H1 (cell line): Measurements from ENCODE around the gene IQSEC3.

Experiments used
- ATF3 ChIP-seq: IDR thresholded peaks from 2 replicates; pipeline ENCODE4 v1.6.1; 2011; ENCODE audit warnings: low read depth, mild to moderate bottlenecking, low read length; ENCODE audit not compliant: insufficient read depth
- CTCF ChIP-seq, 3 experiments: IDR thresholded peaks; 1 replicate in 2 of 3; 2 replicates in 1 of 3; pipeline versions ENCODE4 v1.5.1 to v1.6.1; 2011; ENCODE audit warnings: low read length in 3 of 3, mild to moderate bottlenecking in 3 of 3, inconsistent platforms in 2 of 3, low read depth in 1 of 3, moderate library complexity in 1 of 3; ENCODE audit not compliant: insufficient read depth in 1 of 3; ENCODE audit errors: control extremely low read depth in 1 of 3
- EZH2 ChIP-seq: fragments of 200-600 bp; sonication (generic); IDR thresholded peaks from 2 replicates; pipeline ENCODE4 v1.7.1; 2012; ENCODE audit warnings: low read depth, mild to moderate bottlenecking, moderate library complexity, low read length, inconsistent platforms; ENCODE audit not compliant: severe bottlenecking
- KDM5A ChIP-seq: fragments of 200-600 bp; IDR thresholded peaks from 2 replicates; pipeline ENCODE4 v1.7.1; 2012; ENCODE audit warnings: mild to moderate bottlenecking, low read length, inconsistent platforms, mixed read lengths
- POLR2A ChIP-seq, 2 experiments: IDR thresholded peaks; 1 replicate in 1 of 2; 2 replicates in 1 of 2; pipeline ENCODE4 v1.6.1; 2011; ENCODE audit warnings: low read depth in 2 of 2, low read length in 2 of 2, mild to moderate bottlenecking in 2 of 2; ENCODE audit errors: control extremely low read depth in 1 of 2
- TAF1 ChIP-seq: IDR thresholded peaks from 2 replicates; pipeline ENCODE4 v1.6.1; 2011; ENCODE audit warnings: mild to moderate bottlenecking, low read depth, low read length
- TBP ChIP-seq: IDR thresholded peaks from 2 replicates; pipeline ENCODE4 v1.6.1; 2011; ENCODE audit warnings: low read depth, low read length, improper control_type of control experiment
- ZNF274 ChIP-seq: IDR thresholded peaks from 2 replicates; pipeline ENCODE4 v1.7.0; 2012; ENCODE audit warnings: low read length, borderline replicate concordance; ENCODE audit errors: extremely low read depth

GRCh38 chr12:185576-185955, 119.0 kb downstream of the IQSEC3 start:
- no peak for TF ChIP-seq ATF3
- no peak for TF ChIP-seq EZH2
- TF ChIP-seq CTCF (IDR thresholded peaks at IDR 0.05; ENCODE audit: control extremely low read depth in 1 of 3, insufficient read depth in 1 of 3, low read depth in 1 of 3, low read length in 3 of 3), result no peak
- TF ChIP-seq POLR2A (IDR thresholded peaks at IDR 0.05; ENCODE audit: control extremely low read depth in 1 of 2, low read depth in 2 of 2, low read length in 2 of 2), result no peak
- no peak for TF ChIP-seq TBP
- TF ChIP-seq TAF1, result no peak
- no peak for TF ChIP-seq KDM5A
- no peak for TF ChIP-seq ZNF274
